Limb (tissue), 2 donors: ENCODE results near the gene MACROH2A2.
"Not testable (repeated sequence)": the region's sequence is repeated elsewhere in the genome, so short reads cannot be mapped to it uniquely, and the experiment has no call there.

Experiments used
- DNase-seq, 2 donors: peaks; one replicate each; pipeline ENCODE4 v3.0.0-alpha.2; 2016; ENCODE audit errors: extremely low spot score in 2 of 2

MACROH2A2 gene

GRCh38 chr10:70148516-70148915 lies 95.9 kb downstream of the MACROH2A2 start:
- DNase-seq = no peak

DNA sequence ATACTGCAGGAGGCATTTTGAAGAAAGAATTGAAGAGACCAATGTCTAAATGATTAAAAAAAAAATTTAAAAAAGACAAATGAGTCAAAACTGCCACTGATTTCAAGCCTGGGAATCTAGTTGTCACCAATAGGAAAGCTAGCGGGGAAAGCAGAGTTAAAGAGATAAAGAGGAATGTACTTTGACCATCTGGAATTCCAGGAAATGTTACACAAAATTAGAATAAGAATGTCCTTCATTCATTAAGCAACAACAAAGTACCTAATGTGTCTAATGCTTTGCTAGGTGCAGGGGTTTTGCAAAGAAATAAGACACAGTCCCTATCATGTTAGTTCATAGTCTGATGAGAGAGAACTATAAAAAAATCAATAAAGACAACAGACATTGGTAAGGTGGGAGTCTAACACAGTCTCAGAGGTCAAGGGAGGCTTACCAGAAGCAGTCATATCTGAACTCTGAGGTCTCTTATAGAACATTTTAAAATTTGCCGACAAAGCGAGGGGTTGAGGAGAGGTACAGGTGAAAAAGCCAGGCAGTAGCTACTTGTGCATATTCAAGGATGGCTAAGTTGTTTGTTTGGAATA lies 102.7 kb downstream of the MACROH2A2 start:
- no peak for DNase-seq

GRCh38 chr10:70158113-70158512 lies 105.5 kb downstream of the MACROH2A2 start:
- DNase-seq = no peak

GRCh38 chr10:70159366-70159765 lies 106.7 kb downstream of the MACROH2A2 start:
- not testable (repeated sequence) for DNase-seq

GRCh38 chr10:70160798-70161197 lies 108.2 kb downstream of the MACROH2A2 start:
- no peak for DNase-seq
